GM19324 (cell line): ENCODE data around the gene FER.
"Not testable (repeated sequence)": the region's sequence is repeated elsewhere in the genome, so short reads cannot be mapped to it uniquely, and the experiment has no call there.

Source experiments
- ATAC-seq: cut with Tn5 transposase; IDR thresholded peaks from one replicate; pipeline ENCODE4 v1.9.1; 2021; ENCODE audit warnings: mild to moderate bottlenecking, moderate library complexity; ENCODE audit not compliant: unreplicated experiment, low FRiP score

The FER gene

DNA sequence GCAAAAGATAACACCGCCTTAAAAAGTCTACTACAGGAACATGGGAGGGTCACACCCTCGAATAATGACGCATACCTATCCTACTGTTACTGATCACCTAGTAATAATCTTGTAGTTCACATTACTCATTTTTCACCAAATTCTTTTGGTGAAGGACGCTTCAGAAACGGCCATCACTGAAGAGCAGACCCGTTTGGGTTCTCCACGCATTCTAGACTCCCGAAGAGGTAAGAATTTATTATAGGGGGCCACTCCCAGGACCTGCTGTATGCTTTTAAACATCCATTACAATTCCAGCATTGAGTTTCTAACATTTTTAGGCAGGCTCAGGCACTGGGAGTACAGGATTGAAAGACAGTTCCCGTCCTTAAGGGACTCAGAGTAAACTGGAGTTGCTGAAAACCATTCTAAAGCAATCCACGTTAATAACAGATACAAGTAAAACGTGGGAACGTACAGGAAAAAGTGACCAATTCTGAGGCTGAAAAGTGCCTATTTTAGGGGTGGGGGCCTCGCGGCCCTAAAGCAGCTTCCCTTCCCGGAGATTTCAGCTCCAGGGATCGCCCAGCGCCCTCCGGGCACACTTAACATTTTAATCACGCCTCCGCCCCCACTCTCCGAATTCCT is at the start of gene FER:
Gene FER, plus strand, starts transcription at position 124 of the 627 bp plus-strand sequence. CDS start 50,286 bp downstream, outside the sequence.
- ATAC-seq: no peak

DNA sequence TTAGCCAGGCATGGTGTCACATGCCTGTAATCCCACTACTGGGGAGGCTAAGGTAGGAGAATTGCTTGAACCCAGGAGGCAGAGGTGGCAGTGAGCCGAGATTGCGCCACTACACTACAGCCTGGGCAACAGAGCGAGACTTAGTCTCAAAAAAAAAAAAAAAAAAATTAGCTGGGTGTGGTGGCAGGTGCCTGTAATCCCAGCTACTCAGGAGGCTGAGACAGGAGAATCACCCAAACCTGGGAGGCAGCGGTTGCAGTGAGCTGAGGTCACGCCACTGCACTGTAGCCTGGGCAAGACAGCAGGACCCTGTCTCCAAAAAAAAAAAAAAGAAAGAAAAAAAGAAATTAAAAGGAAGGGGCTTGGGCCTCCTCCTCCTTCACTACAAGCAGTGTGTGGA is 47.3 kb upstream of the FER start:
- not testable (repeated sequence) for ATAC-seq

DNA sequence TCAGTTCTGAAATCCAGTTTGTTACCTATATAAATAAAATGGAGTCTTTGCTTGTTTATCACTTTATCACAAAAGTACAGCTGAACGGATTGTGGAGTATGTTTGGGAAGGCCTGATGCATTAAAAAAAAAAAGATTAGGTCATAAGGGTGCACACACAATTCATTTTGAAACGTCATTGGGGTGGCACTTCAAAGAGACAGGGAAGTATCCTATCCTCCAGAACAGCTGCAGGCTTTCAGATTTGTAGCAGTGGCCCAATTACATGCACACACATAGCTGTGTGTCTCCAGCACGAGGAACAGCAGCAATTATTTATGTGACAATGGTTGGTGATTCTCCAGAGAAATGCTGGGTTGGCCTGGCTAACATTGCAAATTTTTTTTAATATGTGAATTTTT is 46.8 kb upstream of the FER start:
- no peak for ATAC-seq

DNA sequence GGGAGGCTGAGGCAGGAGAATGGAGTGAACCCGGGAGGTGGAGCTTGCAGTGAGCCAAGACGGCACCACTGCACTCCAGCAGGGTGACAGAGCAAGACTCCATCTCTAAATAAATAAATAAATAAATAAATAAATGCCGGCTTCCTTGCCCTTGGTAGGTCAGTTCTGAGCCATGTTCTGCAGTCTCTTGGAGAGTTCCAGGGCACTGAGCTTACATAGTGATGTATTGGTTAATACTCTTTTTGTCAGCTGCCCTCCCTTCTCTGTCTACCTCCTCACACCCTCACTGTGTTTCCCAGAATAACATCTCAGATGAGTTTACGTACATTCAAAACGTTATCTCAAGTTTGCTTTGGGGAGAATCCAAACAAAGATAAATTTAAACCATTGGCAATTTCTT is 45.2 kb upstream of the FER start:
- ATAC-seq: no peak

DNA sequence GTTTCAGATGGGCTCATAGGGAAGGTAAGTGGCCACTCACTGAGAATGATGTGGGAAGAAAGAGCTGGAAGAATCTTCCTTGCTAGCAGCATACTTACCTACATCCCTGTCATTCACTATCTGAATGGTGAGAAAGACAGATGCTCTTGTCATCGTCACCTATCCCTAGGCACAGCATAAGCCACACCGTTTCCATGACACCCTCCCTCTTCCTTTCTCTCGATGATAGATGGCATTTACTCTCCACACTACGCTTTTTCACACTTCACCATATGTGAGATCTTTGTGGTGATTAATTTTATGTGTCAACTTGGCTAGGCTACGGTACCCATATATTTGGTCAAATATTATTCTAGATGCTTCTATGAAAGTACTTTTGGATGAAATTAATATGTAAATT is 44.4 kb upstream of the FER start:
- ATAC-seq: no peak

DNA sequence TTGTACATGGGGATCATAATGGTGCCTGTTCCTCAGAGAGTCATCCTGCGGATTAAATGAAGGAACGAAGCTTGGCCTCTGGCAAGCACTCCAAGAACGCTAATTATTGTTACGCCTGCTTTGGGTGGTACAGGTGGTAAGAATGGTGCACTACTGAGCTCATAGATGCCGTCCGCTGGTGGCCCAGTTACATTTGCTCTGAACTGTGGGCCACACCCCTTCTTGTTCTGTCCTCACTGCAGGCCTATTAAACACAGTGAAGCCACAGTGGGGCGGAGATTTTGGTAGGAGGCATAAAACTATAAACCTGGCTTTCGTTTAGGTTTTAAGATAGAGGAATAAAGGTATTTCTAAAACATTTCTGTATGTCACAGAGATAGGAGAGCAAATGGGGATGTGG is 40.6 kb upstream of the FER start:
- ATAC-seq: no peak

DNA sequence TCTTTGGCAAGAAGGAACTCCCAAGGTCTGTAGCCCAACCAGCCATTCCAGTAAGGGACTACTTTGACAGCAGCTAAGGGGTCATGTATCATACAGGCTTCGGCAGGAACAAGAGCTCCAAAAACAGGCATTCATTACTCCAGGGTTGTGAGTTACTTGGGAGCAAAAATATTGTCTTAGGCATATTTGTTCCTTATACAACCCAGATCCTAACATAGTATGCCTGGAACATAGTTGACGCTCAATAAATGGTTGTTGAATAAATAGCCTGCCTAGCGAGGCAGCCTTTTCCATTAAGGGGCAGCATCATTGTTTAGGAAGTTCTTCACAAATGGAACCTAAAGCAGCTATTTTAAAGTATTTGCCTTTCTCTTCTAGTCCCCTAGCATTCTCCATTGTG is 35.8 kb upstream of the FER start:
- ATAC-seq: no peak

DNA sequence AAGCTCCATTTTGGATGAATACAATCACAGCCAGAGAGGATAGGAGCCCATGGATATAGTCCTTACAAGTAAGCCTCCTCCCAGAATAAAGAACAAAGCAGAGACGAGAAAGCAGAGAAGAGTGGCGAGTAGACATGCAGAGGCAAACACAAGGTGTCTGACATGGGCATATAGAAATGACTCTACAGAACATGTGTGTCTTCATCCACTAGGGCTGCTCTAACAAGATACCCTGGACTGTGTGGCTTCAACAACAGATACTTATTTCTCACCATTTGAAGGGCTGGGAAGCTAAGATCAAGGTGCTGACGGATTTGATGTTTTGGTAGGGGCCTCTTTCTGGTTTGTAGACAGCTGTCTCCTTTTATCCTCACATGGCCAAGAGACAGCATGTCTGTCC is 32.3 kb upstream of the FER start:
- ATAC-seq: no peak

DNA sequence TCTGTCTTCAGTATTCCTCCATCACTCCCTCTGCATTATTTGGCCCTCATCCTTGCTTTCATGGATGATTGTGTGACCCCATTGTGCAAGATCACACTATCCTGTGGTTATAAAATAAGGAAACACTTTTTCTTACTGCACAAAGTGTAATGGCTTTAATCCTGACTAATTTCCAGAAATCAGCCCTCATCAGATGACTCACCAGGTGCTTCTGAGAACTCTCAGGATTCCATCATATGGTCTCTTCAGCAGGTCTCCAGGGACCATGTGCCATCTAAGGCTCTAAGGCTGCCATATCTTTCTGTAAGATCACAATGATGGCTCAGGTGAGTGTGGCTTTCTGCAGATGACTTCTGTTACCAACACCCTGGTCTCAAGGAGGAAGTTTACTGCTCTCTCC is 27.3 kb upstream of the FER start:
- ATAC-seq: no peak

DNA sequence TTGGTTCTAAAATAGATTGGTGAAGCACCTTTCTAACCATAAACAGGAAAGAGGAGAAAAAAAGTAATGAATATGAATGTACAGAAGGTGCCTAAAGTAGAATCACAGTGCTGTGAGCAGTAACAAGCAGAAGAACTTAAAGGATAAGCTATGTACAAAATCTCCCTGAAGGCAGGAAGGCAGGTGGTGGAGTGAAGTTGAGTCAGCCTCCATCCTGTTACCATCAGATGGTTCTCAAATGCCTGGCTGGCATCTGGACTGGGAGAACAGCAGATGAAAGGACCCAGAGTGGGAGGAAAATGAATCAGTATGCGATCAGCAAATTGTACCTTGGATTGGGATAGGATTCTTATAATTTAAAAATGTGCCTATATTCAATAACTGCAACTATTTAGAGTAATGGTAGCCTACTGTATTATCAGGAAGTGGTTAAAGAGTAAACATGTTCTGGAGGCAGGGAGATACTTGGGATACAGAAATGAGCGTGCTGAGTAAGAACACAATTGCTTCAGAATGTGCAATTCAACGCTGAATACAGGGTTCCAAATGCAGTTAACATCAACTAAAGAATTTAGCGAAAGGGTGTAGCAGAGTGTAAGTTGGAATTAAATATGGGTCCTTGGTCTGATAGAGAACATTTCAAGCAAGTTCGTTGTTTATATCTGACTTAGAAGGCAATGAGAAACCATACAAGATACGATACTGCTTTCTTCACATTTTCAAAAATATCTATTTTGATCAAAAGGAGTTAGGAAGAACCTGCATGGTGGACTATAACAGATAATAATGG is 21.1 kb upstream of the FER start:
- ATAC-seq: no peak

DNA sequence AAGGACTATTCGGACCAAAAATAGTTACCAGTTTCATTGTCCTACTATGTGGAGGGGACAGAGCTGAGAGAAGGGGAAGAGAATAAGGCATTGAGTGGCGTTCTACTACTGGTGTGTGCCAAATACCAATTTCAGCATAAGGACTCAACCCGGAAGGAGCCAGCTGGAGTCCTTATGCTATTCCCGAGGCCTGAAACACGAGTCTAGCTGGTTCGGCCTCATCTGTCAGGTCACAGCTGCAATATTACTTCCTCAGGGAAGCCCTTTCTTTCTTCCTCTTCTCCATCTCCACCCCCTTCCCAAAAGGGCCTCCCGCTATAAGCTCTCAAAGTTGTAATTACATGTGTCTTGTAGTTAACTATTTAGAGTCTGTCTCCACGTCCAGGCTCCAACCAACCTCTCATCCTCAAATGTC is 20.5 kb upstream of the FER start:
- ATAC-seq: no peak

DNA sequence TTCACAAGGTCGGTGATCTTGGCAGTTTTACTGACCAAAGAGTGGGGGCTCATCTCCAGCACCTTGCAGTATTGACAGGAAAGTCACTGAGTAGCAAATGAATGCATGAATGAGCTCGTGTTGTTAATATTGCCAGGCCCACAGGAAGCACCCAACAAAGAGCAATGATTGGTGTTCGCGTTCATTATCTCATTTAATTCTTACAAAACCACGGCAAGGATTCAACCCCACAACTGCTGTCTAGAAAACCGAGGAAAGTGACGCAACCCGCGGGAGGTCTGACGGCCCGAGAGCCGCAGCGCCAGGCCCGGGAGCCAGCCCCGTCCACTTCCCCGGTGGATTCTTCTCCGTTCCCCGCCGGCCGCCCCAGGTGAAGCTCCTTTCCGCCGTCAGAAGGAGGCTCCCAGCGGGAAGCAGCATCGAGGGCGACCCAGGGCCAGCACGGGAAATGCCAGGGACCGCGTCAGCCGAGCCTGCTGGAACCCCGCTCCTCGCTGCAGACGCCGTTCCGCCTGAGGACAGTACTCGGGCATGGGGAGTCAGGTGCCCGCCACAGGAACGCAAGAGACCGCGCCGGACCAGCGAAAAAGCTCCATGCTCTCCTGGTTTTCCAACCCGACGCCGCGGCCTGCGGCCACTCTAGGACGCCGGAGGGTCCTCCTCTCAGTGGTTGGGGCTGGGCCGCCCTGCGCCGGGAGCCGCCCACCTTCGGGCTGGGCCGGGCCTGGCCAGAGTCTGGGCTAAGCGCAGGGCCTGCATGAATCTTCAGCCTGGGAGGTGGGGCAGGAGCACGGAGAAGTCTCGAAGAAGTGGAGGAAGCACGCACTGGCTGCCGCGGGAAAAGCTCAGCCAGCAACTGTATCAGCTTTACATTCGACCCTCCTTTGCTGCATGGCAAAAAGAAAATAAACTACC is 19.8 kb upstream of the FER start:
- ATAC-seq: peak; percentile 92

DNA sequence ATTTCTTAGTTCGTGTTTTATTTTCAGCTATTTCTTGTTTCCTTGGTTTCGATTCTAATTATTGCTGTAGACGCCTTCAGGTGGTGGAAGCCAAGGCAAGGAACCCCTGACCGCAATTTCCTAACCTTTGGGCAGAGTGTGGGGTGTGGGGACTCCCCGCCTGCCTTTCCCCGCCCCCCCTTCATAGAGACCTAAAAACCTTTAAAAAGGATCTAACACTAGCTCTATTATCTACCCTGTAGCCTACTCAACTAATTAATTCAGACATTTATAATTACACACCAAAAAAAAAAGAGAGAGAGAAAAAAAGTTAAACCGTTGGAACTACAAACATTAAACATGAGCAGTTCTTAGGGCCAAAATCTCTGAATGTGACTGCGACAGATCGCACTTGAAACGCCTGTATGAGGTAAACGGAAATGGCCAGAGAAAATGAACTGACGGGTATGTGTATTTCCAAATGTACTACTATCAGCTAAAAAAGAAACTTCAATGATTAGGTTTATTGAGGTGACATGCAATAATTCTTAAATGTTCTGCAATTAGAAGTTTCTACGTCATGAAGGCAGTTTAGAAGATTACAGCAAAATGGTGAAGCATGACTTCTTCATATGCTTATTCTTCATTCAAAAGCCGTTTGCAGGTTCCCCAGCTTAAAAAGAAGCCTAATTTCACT is 19.0 kb upstream of the FER start:
- ATAC-seq: peak; percentile 35

DNA sequence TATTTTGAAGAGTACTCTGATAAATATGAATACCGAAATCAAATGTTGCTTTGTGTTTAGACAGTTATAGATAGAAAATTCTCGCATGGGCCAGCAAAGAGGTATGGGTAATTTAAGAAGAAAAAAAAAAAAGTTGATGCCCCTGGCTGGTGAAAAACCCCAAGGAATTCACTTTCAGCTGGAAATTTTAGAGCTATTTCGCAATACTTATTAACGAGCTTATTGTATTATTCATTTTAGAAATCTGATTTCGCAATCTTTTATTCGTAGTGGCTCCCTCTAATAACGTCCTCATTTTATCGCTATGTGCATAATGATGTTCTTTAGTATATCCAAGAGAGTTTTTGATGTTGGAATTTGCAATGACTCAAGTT is 18.5 kb upstream of the FER start:
- ATAC-seq: no peak

DNA sequence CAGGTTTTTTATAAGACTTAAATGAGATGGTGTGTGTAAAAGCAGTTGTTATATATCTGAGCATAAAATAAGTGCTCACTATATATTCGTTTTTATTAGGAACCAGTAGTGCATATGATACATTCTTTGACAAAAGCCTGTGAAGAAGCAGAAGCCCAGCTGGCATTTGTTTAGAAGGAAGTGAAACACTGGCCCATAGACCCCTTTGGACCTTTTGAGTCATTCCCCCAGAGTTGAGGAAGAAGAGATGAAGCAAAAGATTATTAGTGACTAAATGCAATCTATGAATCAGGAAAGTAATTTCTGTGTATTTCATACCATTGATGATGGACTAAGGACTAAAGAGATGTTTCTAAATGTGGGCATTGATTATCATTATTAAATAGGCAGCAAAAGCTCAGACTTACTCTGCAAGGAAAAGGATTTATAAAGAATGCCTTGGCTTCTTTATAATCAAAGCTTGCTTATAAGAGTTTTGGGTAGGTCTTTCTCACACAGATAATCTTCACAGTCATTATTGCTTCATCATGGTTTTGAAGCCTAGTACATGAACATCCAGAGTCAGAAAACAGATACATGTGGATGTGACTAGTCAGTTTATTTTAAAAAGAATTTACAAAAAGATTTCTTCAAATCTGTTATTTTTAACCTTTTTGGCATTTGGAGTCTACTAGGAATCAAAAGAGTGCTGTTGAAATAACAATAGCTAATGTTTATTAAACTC is 16.9 kb upstream of the FER start:
- no peak for ATAC-seq

DNA sequence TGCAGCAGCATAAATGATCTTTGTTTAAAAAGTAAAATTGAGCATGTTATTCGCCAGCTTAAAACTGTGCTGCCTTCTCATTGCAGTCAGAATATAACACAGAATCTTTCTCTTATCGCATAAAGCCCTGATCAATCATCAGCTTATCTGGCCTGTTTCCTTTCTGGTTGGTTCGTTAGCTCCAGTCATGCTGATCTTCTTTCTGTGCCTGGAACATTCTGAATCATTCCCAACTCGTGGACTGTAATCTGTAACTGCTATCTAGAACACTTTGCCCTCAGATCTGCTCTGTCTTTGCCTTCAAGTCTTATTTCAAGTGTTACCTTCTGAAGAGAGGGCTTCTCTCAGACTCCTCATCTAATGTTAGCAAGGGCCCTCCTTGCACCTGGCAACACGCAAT is 11.9 kb upstream of the FER start:
- no peak for ATAC-seq

DNA sequence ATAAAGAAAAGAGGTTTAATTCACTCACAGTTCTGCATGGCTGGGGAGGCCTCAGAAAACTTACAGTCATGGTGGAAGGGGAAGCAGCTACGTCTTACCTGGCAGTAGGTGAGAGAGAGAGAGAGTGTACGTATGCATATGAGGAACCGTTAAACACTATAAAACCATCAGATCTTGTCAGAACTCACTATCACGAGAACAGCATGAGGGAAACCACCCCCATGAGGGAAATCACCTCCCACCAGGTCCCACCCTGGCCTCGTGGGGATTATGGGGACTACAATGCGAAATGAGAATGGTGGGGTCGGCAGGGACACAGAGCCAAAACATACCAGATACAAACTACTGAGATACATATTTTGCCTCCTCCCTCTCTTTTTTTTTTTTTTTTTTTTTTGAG is 10.8 kb upstream of the FER start:
- no peak for ATAC-seq

DNA sequence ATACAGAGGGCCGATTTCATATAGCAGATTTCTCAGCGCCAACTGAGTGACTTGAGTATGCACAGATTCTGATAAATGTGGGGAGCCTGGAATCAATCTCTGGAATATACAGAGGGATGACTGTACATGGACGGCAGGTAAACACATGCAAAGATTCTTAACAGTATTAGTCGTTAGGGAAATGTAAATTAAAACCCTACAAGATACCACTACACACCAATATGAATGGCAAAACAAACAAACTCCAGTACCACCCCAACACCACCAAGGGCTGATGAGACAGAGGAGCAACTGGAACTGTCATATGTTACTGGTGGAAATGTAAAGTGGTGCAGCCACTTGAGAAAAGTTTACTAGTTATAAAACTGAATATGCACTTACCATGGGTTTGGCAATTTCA is 8.3 kb upstream of the FER start:
- no peak for ATAC-seq

DNA sequence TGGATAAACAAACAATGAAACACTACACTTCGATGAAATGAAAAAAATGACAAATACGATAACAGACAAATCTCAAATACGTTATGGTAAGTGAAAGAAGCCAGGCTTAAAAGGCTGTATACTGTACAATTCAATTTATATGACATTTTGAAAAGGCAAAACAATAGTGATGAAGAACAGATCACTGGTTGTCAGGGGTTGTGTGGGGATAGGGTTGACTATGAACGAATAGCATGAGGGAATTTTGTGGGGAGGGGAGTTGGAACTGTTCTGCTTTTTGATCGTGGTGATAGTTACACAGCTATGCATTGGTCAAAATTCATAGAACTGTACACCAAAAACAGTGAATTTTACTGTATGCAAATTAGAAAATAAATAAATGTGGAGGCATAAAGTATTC is 7.8 kb upstream of the FER start:
- no peak for ATAC-seq

DNA sequence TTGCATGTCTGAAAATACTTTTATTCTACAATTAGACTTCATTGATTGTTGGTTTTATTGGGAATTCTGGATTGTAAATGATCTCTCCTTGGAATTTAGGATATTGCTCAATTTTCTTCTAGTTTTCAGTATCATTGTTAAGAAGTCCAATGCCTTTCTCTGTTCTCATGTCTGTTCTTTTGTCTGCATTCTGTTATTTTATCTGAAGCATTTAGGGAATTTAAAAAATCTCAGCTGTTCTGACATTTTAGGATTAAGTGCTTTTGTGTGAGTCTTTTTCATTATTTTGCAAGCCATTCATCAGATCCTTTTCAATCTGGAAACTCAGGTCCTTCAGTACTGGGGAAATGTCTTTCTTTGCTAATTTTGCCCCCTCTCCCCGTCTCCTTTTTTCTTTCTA is 4.4 kb upstream of the FER start:
- ATAC-seq: no peak
